DOHH2 (cell line): Measurements from ENCODE around the gene SCN10A.

Experiments used
- CTCF ChIP-seq: fragments of 200-600 bp; sonication (generic); IDR thresholded peaks from one replicate; pipeline ENCODE4 v1.5.1; 2014; ENCODE audit warnings: antibody characterized with exemption, mild to moderate bottlenecking, low read depth, low read length; ENCODE audit not compliant: poor library complexity, severe bottlenecking
- EZH2phosphoT487 ChIP-seq: fragments of 200-600 bp; sonication (generic); IDR thresholded peaks from 2 replicates; pipeline ENCODE4 v1.6.1; 2017; ENCODE audit warnings: borderline replicate concordance, mild to moderate bottlenecking, antibody characterized with exemption, low read length, moderate library complexity, mixed read lengths

DNA sequence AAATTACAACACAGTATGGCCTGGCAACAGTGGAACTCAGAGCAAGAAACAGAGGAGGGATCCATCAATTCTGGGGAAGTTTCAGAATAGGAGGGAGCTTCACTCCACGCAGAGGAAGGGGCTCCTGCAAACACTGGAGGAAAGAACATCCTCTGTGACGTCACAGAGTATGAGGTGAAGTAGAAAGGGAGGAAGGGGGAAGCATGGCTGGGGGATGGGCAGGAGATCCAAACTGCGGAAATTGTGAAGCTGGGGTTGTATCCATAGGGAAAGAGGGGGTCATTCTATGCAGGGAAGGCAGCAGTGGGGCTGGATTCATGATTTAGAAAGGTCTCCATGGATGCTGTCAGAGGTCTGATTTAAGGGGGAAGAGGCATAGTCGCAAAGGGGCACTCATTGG, 8.3 kb upstream of the SCN10A start:
- TF ChIP-seq CTCF = no peak
- TF ChIP-seq EZH2phosphoT487 = no peak
